ENCODE measurements around the gene TCEAL1.

DNA sequence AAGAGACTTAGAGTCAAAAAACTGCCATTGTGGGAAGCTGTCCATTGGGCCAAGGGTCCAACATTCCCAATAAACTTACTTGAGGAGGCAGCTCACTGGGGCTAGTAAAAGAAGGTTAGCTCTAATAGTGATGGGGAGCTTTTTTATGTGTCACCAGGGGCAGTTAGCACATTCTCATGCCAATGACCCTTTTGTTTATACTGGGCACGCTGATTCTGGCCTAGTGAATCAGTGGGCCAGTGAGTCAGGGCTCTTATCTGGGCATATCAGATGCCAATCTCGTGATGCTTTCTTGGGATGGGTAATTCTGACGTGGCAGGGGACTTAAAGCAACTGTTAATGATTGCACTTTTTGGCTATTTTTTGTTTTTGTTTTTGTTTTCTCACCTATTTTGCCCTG is 27.8 kb downstream of the TCEAL1 start:
- no peak for TF ChIP-seq ZNF775 (CRISPR knock-in tag; IDR thresholded peaks at IDR 0.05; ENCODE audit: borderline replicate concordance)
- TF ChIP-seq RFX3 (CRISPR knock-in tag; IDR thresholded peaks at IDR 0.05): no peak
- TF ChIP-seq, protein P1, sequence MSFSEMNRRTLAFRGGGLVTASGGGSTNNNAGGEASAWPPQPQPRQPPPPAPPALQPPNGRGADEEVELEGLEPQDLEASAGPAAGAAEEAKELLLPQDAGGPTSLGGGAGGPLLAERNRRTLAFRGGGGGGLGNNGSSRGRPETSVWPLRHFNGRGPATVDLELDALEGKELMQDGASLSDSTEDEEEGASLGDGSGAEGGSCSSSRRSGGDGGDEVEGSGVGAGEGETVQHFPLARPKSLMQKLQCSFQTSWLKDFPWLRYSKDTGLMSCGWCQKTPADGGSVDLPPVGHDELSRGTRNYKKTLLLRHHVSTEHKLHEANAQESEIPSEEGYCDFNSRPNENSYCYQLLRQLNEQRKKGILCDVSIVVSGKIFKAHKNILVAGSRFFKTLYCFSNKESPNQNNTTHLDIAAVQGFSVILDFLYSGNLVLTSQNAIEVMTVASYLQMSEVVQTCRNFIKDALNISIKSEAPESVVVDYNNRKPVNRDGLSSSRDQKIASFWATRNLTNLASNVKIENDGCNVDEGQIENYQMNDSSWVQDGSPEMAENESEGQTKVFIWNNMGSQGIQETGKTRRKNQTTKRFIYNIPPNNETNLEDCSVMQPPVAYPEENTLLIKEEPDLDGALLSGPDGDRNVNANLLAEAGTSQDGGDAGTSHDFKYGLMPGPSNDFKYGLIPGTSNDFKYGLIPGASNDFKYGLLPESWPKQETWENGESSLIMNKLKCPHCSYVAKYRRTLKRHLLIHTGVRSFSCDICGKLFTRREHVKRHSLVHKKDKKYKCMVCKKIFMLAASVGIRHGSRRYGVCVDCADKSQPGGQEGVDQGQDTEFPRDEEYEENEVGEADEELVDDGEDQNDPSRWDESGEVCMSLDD (CRISPR knock-in tag; IDR thresholded peaks at IDR 0.05; ENCODE audit: borderline replicate concordance): no peak
- no peak for TF ChIP-seq JUNB (CRISPR knock-in tag; IDR thresholded peaks at IDR 0.05; ENCODE audit: borderline replicate concordance)
- no peak for TF ChIP-seq MAFK (conservative IDR thresholded peaks at IDR 0.05 in 1 of 2, IDR thresholded peaks at IDR 0.05 in 1 of 2; ENCODE audit: low read length in 2 of 2)
- TF ChIP-seq, protein P2, sequence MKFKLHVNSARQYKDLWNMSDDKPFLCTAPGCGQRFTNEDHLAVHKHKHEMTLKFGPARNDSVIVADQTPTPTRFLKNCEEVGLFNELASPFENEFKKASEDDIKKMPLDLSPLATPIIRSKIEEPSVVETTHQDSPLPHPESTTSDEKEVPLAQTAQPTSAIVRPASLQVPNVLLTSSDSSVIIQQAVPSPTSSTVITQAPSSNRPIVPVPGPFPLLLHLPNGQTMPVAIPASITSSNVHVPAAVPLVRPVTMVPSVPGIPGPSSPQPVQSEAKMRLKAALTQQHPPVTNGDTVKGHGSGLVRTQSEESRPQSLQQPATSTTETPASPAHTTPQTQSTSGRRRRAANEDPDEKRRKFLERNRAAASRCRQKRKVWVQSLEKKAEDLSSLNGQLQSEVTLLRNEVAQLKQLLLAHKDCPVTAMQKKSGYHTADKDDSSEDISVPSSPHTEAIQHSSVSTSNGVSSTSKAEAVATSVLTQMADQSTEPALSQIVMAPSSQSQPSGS (CRISPR knock-in tag; IDR thresholded peaks at IDR 0.05): no peak
- no peak for TF ChIP-seq MEF2D (CRISPR knock-in tag; IDR thresholded peaks at IDR 0.05)
- TF ChIP-seq EP300 (IDR thresholded peaks at IDR 0.05; ENCODE audit: low read depth in 2 of 2, low read length in 2 of 2): no peak
- TF ChIP-seq EP300 (CRISPR knock-in tag; IDR thresholded peaks at IDR 0.05; ENCODE audit: borderline replicate concordance): no peak
